GM12873 (cell line): ENCODE measurements around the gene TKFC.

Experiments used
- CTCF ChIP-seq: IDR thresholded peaks from 2 replicates; pipeline ENCODE4 v1.5.1; 2012; ENCODE audit warnings: low read depth, mild to moderate bottlenecking, moderate library complexity, low read length, control low read depth; ENCODE audit not compliant: insufficient read depth; ENCODE audit errors: missing control alignments

The TKFC gene

GRCh38 chr11:61364012-61364675 lies 31.1 kb downstream of the TKFC start:
- TF ChIP-seq CTCF: no peak

GRCh38 chr11:61367406-61367805 lies 34.4 kb downstream of the TKFC start:
- TF ChIP-seq CTCF: no peak

DNA sequence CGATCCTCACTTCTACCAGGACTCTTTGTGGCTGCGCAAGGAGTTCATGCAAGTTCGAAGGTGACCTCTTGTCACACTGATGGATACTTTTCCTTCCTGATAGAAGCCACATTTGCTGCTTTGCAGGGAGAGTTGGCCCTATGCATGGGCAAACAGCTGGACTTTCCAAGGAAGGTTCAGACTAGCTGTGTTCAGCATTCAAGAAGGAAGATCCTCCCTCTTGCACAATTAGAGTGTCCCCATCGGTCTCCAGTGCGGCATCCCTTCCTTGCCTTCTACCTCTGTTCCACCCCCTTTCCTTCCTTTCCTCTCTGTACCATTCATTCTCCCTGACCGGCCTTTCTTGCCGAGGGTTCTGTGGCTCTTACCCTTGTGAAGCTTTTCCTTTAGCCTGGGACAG lies 35.6 kb downstream of the TKFC start:
- TF ChIP-seq CTCF: no peak

GRCh38 chr11:61369372-61370348 lies 36.6 kb downstream of the TKFC start:
- TF ChIP-seq CTCF: no peak

DNA sequence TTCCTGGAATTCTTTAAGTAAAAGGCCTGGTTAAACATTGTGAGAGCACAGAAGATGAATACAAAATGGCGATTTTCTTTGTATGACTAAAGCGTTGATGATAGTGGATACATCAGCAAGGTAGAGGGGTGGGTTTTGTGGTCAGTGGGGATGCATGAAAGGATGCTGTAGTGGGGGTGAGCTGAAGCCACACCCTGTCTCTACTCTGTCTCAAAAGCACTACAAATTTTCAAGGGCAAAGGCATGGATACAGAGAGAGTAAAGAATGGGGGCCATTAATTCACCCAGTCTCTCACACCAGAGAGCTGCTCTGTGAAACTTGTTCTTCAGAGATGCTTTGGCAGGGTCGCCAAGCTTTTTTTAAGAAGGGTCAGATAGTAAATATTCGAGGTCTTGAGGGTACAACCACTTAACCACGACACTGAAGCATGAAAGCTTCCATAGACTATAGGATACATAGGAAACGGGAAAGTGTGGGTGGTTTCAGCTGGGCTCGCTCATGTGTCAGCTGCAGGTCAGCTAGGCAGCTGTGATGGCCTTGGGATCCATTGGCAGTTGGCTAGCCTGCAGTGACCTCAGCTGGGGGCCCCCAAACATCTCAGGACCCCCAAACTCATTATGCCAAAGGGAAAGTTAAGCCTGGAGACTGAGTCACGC lies 37.4 kb downstream of the TKFC start:
- TF ChIP-seq CTCF: no peak

DNA sequence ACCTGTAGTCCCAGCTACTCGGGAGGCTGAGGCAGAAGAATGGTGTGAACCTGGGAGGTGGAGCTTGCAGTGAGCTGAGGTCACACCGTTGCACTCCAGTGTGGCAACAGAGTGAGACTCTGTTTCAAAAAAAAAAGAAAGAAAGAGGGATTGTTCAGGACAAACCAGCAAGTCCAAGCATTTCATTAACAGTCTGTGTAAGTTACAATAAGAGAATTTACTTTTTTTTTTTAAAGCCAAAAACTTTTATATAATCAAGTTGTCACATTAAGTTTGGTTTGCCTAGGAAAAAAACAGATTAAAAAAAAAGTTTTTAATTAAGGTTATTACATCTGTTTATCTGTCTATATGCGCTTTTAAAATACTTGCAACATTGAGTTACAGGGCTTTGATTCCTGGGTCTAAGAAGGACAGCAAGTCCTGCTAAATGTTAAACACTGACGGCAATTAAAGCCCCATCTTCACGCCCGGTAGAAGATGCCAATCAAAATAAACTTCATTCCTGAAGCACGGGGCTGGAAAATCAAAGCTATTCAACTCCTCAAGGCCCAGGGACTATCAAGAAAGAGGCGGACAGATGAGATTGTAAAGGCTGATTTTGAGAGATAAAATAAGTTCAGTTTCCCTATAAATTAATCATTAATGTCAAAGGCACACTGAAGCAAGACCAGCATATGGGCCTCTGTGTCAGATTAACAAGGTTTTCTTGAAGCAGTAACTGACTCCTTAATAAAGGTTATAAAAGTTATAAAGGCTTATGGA lies 39.8 kb downstream of the TKFC start:
- TF ChIP-seq CTCF: no peak

DNA sequence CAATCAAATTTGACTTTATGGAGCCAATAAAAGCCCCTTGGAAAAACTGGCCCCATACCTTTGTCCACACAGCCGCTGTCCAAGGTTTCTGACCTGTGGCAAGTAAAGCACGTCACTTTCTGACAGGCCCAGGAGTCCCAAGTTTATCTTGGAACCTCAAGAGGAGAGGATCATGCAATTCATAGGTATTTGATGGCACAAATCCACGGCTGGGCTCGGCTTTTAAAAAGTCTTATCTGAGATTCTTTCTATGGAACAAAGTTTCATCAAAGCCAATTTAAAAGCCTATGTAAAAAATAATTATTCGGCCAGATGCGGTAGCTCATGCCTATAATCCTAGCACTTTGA lies 42.7 kb downstream of the TKFC start:
- TF ChIP-seq CTCF: no peak
